ENCODE results near the gene ASRGL1.

DNA sequence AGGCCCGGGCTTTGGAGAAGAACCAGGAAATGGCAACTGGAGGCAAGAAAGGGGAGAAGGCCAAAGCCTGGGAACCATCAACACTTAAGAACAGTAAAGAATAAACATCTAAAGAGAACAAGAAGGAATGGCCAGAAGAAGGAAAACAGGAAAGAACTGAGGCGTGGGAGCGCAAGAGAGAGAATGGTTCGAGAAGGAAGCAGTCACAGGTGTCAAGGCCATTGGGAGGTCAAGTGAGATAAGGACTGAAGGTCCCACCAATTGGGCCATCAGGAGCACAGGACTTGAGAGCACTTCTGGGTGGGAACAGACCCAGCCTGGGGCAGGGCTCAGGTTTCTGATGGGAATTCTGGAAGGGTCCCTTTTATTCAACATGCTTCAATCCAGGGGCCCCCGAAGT lies 80.9 kb downstream of the ASRGL1 start:
- no peak for TF ChIP-seq CTCF (IDR thresholded peaks at IDR 0.05)
- no peak for TF ChIP-seq POLR2A (IDR thresholded peaks at IDR 0.05)
- no peak for TF ChIP-seq POLR2AphosphoS5 (IDR thresholded peaks at IDR 0.05)

All from gastroesophageal sphincter (tissue), 3 donors.